ENCODE measurements around the gene SAPCD2.

The SAPCD2 gene

DNA sequence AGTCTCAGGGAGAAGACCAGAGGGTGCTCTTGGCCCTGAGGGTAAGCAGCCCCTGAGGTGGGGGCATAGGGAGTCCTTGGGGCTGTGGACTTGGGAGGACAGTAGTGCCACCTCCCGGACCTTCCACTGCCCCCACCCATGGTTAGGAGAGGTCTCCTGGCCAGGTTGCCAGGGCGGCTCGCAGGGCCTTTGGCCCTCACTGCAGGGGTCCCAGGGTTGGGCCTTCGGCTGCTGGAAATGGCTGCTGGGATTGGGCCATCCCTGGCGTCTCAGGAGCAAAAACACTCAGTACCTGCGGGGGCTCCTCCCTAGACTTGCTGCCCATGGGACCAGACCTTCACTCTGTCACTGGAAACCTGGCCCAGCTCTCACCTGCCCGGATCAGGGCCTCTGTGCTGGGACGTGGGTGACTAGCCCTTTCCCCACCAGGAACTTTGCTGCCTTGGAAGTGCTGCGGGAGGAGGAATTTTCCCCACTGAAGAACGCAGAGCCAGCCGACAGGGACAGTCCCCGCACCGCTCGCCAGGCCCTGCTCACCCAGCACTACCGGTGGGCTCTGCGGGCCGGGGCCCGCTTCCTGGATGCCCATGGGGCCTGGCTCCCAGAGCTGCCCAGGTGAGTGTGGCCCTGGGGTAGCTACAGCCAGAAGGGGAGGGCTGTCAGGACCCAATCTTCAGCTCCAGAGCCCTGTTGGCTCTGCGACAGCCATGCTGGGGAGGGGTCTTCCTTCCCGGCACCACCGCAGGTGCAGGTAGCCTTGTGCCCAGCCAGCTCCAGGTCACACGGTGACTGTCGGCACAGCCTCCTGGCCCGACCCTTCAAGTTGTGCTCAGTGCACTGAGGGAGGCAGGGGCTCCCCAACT is 10.1 kb upstream of the SAPCD2 start:
- no peak for DNase-seq

DNA sequence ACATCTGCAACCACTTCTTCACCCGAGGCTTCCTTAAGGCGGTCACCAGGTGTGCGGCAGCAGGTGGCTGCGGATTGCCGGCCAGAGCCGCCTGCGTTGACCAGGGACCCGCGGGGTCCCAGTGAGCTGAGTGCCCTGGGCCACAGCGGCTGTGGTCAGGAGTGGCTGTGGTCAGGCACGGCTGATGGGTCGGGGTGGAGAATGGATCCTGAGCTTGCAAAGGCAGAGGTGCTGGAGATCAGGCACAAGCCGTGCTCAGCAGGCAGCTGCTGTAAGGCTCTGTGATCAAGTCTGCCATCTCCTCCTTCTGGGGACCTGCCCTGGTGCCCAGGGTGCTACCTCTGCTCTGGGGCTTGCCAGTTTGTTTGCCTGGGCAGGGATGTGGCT is 9.0 kb upstream of the SAPCD2 start:
- no peak for DNase-seq

DNA sequence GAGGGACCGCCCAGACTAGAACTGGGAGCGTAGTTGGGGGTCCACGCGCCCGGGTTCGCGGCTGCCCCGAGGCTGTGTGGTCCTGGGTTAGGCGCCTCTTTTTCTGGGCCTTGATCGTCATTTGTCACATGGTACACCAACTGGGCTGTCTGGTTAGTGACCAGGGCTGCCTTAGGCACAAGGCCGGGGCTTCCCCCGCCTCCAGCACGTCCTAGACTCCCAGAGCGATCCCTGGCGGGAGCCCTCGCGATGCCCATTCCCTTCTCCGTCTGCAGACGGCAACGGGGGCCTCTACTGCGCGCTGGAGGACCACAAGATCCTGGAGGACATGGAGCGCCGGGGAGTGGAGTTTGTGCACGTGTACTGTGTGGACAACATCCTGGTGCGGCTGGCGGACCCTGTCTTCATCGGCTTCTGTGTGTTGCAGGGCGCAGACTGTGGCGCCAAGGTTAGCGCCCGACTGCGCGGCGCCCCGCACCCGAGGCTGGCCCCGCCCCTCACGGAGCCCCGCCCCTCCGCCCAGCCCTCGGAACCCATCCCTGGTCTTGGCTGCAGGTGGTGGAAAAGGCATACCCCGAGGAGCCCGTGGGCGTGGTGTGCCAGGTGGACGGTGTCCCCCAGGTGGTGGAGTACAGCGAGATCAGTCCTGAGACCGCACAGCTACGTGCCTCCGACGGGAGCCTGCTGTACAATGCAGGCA is 8.5 kb upstream of the SAPCD2 start:
- DNase-seq = no peak

DNA sequence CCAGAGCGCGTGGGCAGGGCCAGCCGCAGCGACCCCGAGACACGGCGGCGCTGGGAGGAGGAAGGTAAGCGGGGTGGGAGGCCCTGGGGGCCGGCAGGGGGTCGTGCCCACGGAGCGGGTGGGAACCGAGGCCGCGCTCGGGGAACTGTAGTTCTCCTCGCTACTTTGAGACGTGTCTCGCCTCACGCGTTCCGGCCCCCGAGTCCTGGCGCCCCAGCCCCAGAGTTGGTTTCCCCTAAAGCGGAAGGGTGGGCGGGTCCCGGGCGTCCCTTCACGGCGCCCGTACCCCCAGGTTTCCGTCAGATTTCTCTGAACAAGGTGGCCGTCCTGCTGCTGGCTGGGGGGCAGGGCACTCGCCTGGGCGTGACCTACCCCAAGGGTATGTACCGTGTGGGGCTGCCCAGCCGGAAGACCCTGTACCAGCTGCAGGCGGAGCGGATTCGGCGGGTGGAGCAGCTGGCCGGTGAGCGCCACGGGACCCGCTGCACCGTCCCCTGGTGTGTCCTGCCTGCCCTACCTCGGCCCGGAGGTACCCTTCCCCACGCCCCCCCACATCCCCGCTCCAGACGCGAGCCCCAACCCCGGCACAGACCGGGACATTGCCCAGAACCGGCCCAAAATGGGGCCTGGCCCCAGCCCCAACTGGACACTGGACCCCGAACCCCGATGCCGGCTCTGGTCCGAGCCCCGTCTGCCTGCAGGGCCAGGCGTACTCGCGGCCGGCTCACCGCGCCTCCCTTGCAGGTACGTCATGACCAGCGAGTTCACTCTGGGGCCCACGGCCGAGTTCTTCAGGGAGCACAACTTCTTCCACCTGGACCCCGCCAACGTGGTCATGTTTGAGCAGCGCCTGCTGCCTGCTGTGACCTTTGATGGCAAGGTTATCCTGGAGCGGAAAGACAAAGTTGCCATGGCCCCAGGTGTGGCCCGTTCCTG is 7.7 kb upstream of the SAPCD2 start:
- DNase-seq = no peak

DNA sequence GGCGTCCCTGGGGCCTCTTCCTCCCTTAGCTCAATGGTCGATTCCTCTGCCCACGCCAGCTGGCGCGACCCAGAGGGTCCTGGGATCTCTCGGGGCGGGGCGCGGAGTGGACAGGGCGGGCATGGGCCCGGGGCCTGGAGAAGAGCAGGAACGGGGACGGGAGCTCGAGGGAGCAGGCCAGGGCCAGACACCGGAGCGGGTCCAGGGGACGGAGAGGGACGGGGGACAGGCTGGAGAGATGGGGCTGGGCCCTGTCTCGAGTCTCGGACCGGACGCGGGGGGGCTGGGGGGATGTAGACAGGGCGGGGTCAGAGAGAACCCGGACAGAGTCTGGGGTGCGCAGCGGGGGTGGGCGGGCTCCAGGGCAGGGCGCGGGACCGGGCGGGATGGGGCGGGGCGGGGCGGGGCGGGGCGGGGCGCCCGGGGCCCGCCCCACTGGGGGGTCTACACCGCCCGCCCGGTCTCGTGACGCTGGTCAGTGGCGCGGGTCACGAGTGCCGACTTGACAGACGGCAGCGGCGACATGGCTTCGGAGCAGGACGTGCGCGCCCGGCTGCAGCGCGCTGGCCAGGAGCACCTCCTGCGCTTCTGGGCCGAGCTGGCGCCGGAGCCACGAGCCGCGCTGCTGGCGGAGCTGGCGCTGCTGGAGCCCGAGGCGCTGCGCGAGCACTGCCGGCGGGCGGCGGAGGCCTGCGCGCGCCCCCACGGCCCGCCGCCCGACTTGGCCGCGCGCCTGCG is 6.8 kb upstream of the SAPCD2 start, which contains the start of gene UAP1L1:
TSS of gene UAP1L1 (plus strand) at position 508 of the 738 bp plus-strand sequence. CDS start at position 524, 16 bp downstream.
- no peak for DNase-seq

DNA sequence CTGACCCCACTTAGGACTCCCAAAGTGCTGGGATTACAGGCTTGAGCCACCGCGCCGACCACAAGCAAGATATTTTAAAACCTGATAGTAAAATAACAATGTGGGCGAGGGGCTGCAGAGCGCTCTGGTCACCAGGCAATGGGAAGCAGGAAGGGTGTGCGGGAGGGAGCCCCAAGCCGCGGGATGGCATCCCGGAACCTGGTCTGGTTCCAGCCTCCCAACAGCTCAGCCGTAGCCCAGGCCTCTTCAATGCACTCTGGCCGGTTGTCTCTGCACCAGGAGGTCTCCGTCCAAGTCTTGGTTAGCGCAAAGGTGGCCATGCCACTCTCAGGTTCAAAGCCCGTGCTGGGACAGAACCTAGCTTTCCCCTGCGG is 6.3 kb upstream of the SAPCD2 start:
- no peak for DNase-seq

DNA sequence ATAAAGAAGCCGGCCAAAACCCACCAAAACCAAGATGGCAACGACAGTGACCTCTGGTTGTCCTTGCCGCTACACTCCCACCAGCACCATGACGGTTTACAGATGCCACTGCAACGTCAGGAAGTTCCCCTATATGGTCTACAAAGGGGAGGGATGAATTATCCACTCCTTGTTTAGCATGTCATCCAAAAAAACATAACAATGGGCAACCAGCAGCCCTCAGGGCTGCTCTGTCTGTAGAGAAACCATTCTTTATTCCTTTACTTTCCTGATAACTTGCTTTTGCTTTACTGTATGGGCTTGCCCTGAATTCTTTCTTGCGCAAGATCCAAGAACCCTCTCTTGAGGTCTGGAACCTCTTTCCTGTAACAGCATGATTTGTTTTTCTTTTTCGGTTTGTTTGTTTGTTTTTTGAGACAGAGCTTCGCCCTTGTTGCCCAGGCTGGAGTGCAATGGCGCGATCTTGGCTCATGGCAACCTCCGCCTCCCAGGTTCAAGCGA is 5.0 kb upstream of the SAPCD2 start:
- no peak for DNase-seq

DNA sequence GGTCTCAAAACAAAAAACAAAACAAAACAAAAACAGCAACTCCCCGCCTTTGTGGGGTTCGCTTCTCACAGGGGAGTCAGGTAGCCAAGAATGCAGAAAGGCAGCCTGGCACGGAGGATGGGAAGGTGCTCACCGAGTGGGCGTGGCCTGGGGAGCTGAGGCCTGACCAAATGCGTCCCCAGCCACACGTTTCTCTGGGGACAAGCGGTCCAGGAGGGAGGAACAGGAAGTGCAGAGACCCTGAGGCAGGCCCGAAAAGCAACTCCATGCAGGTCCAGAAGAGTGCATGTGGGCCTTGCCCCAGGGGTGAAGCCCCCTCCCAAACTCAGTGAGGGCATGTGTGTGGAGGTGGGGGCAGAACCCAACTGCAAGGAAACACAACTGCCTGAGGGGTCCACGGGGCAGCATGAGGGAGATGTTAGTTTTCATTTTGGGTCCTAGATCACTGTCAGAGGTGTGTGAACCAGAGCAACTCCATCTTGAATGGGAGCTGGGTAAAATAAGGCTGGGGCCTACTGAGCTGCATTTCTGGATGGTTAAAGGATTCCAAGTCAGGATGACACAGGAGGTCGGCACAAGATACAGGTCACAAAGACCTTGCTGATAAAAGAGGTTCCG is 4.4 kb upstream of the SAPCD2 start:
- DNase-seq = no peak

DNA sequence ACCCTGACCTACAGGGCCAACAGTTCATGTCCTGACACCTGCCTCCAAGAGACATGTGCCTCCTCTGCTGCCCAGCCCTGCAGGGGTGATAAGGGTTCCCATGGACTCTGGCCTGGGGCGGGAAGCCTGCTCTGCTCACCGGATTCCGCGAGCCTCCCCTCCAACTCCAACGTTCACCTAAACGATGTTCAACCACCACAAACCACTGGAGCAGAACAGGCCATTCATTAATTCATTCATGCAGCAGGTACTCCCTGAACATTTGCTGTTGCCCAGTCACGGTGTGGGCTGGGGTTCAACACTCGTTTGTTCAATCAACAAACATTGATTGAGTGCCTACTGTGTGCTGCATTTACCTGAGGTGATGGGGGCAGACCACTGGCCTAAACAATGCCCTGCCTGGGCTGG is 3.6 kb upstream of the SAPCD2 start:
- DNase-seq = no peak

DNA sequence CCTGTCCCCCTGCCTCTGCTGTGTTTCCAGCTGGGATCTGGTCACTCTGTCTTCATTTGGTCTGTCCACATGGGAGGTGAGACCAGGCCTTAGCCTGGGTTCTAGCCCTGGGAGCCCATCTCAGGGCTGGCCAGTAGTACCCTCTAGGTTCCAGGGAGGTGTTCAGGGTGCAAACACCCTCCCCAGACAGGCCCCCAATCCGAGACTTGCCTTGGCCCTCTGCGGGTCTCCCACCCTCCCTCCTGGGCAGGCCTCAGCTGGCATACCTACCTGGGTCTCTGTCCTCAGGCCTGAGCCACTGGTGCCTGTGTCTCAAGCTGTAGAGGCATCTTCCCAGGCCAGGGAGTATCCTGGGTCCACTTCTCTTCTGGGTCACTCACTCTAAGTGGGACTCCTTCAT is 925 bp upstream of the SAPCD2 start:
- DNase-seq = no peak

DNA sequence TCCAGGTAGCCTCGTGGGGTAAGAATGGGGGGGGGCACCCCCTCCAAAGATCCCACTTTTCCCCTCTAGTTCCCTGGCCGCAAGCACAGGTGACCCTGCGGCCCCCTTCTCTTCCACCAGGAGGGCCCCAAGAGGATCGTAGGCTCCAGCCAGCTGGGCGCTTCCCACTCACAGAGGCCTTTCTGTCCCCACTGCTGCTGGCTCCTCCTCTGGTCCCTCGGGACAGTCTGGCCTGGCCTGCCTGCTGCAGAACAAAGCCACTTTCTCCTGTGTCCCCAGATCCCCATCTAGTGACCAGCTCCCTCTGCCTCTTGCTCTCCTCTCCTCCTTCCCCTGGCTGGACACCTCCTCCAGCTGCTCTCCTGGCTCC is 534 bp upstream of the SAPCD2 start:
- no peak for DNase-seq

DNA sequence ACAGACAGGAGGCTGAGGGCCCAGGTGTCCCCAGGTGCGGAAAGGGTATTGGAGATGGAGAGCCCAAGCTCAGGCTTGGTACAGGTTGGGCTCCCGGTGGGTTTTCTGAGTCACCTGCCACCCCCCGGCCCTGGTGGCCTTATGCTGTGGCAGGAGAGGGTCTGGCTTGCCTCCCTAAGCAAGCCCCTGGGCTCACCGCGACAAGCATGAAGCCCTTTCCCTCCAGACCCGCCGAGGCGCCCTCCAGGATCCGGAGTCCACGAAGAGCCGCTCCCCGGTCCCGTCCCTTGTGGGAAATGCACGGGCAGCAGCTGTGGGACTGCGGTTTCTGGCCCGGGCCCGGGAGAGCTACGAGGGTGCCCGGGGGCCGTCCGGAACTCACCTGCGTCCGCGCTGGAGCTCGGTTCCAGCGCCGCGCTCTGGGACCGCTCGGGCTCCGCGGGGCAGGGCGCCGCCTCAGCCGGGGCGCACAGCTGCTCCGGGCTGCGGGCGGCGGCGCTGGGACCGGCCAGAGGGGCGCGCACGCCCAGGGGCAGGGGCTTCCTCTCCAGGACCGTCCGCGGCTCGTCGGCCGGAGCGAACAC is 757 bp downstream of the SAPCD2 start:
- no peak for DNase-seq

DNA sequence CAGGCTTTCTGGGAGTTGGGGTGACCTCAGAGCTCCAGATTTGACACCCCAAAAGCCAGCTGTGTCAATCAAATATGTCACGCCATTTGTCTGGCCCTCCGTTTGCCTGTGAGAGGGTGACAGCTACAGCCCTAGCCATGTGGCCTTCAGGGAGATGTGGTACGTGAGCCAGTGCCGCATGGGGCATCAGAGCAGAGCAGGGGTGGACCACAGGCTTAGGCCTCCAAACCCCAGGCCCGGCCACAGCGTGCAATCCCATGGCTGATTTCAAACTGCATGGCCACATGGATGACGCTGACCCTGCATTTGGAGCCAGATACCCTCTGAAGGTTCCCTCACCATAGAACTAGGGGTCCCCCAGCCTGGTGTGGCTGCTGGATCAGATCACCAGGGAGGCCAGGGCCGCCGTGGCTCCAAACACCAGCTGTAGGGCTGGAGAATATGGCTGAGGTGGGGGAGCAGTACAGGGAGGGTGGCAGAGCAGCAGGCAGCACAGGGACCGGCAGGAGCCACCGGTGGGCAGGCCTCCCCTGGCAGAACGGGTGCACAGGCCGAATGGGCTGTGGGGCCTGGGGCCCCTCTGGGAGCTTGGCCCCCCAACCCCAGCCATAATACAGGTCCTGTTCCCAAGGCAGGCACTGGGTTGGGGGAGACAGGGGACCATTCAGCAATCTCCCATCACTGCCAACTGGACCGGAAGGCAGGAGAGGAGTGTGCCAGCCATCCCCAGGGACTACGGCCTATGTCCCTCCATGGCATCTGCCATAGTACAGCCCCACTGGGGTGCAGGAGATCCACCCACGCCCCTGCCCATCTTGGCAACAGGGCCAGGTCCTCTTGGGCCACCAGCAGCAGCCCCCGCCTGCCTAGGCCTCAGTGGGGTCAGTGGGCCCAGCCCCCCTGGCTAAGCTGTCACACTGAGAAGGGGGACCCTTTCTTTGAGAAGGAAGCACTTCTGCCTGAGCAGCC is 1.5 kb downstream of the SAPCD2 start:
- no peak for DNase-seq

DNA sequence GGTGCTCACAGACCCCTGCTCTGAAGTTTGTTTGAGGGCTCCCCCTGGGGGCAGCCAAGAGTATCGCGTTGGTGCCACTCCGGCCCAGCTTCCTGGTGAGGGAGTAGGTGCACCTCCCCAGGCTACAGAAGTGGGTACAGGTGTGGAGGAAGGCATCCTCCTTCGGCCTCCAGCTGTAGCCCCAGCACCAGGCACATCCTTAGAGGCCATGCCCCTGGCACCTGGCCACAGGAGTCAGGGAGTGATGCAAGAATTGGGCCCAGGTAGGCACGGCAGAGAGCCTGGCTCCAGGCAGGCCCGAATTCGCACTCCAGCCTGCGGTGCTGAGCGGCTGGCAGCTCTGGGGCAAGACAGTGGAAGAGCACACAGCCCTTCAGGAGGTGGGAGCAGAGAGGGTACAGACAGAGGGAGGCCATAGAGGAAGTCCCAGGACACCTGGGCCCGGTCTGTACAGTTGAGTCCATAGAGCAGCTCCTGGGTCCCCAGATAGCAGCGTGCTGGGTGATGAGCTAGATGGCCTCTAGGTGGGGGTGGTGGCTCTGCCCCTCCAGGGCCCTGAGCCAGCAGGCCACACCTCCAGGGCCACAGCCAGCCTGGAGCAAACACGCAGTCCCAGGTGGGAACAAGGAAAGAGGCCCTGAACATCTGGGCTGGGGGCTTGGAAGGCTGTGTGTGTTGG is 2.4 kb downstream of the SAPCD2 start:
- DNase-seq = peak; percentile 59

DNA sequence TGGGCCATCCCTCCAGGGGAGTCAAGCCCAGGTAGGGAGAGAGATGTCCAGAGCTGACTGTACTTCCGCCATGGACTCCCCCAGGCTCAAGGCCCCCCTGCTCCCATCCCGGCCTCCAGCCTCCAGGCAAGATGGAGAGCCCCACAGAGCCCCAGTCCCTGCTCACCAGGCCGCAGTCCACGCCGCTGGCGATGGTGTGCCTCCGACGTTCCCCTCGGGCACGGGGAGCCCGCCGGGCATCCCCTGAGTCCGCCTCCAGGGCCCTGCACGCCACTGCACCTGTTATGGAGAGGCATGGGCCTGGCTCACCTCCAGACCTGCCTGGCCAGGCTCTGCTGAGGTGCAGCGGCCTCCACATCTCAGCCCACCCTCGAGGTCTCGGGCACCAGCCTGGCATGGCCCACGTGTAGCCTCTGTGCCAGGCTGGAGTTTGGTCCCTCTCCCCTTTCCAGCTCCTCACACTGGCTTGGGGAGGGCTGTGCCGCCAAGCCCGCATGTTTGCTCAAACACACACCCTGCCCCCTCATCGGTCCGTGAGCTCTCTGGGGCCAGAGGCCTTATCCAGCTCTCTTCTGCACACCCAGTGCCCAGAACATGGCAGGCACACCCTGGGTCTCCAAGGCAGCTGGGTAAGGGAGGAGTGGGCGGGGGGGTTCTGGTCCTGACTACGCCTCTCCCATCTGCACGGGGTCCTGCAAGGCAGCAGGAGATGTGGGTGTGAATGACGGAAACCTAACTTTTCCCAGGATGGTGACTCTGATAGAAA is 4.1 kb downstream of the SAPCD2 start:
- DNase-seq = no peak

DNA sequence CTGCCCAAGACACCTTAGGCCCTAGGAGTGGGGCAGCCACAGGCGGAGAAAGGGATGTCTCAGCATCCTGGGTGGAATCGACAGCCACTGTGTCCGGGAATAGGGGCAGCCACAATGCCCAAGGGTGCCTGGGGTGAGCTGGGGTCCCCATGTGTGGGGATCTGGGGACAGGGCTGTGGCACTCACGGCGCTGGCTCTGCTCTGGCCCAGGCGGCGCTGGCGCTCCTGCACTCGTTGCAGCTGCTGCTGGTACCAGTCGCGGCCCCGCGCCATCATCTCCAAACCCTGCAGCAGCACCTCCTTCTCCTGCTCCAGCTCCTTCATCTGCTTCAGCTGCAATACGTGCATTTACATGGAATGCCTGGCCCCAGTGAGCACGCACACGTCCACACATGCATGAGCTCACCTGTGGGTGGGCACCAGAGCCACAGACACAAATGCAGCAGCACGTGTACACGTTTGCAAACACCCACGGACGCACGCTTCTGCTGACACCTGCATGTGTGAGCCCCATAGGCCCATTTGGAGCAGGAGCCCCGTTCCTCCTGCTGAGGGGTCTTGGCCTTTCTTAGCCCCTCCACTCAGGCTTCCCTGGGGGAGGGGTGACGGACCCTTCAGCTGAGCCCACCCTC is 4.9 kb downstream of the SAPCD2 start:
- DNase-seq = no peak

DNA sequence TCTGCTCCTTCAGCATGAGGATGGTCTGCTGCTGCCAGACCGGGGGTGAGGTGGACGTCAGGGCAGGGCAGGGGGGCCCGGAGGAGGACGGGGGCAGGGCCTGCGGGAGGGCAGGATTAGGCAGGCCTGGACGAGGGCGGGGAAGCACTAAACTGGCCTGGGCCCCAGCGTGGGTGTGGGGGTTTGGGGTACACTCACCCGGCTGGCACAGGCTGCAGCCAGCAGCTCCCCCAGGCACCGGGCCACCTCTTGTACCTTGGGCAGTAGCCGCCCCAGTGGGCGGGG is 5.5 kb downstream of the SAPCD2 start:
- no peak for DNase-seq

DNA sequence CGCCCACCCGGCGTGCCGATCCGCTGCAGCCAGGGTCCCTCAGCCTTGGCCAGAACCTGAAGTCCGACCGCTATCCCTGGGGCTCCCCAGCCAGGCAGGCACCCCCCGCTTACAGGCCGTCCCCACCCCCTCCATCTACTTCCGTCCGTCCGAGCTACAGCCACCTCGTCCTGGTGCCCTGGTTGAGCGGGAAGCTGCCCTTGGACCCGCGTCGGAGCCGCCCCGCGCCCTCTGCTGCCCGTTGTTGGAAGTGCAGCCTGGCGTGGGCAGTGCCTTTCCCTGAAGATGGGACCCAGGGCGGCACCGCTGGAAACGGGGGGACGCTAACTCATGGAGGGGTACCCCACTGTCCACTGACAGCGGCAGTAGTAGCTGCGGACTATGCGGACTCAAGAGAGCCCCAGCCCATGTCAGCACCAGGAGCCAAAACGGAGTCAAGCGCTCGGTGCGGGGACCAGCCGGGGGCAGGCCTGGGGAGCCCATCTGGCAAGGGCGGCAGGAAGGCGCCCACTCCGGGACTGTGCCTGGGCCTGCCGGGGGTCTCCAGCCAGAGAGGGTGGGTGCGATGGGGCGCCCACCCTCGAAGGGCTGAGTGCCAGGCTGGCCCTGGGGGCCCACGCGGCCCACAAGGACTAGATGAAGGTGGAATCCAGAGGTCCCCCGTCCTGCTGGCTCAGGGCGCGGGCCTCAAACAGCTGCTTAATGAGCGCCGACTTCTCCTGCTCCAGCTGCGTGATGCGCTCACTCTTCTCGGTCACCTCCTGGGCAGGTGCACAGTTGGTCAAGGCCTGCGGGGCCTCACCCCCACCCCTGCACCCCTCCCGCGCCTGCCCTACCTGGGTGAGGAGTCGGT is 6.1 kb downstream of the SAPCD2 start:
- no peak for DNase-seq

Data from NCI-H1048 (cell line).